DND-41 (cell line): ENCODE results near the gene TGFBR2.

Experiments
- CTCF ChIP-seq: IDR thresholded peaks from 2 replicates; pipeline ENCODE4 v1.5.1; 2012; ENCODE audit warnings: borderline replicate concordance, low read length, moderate library complexity, mild to moderate bottlenecking; ENCODE audit not compliant: poor library complexity, severe bottlenecking; ENCODE audit errors: extremely low read depth
- EZH2 ChIP-seq: IDR thresholded peaks from 3 replicates; pipeline ENCODE4 v1.6.1; 2012; ENCODE audit warnings: borderline replicate concordance, low read depth, mild to moderate bottlenecking, moderate library complexity, low read length, inconsistent platforms; ENCODE audit not compliant: severe bottlenecking

DNA sequence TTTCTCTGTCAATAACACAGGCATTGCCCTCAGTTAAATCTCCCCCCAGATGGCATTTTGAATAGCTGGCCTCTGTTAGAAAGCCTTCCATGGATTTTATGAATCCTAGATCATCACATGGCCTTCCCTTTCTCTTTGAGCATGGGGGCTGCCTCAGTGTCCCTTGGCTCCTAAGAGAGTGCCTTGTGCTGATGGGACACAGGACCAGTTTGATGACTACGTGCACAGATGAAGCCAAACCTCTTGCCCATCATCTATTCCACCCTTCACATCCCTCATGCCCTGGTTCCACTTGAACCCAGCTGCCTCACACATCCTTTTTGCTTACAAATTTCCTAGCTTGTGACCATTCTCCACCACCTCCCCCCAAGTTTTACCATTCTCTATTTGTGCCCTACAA is 12.9 kb downstream of the TGFBR2 start:
- TF ChIP-seq CTCF = no peak
- no peak for TF ChIP-seq EZH2
